ENCODE results near the gene STT3A.

The STT3A gene

DNA sequence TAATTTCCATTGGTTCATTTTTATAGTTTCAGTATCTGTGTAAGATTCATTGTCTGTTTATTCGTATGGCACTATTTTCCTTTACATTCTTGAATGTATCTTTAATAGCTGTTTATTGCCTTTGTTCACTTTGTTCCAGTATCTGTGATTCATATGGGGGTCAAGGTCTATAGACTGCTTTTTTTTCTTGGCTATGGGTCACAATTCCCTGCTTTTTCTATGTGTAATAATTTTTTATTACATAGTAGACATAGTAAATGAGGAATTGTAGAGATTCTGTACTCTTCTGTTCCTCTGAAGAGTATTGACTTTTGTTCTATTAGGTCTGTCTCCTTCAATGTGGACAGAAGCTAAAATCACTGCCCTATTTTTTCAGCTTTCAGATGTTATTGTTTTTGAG lies 77.5 kb downstream of the STT3A start:
- DNase-seq, result no peak

- no peak for DNase-seq
Measured at GRCh38 chr11:125671561-125671960, 78.9 kb downstream of the STT3A start.
